Omental fat pad (tissue), 4 donors: Measurements from ENCODE around the gene BRD4. TPM values are rescaled to one million over a fixed set of nuclear protein-coding genes. Genes with fewer than 3 reads are reported as not detected.
"Not testable (repeated sequence)": the region's sequence is repeated elsewhere in the genome, so short reads cannot be mapped to it uniquely, and the experiment has no call there.

Experiments used
- ATAC-seq: fragments of 150-250 bp; one replicate; pipeline ENCODE4 v1.9.1; 2016; ENCODE audit warnings: mild to moderate bottlenecking, moderate library complexity; ENCODE audit not compliant: low FRiP score
- DNase-seq: peaks from one replicate; pipeline ENCODE4 v3.0.0-alpha.2; 2019; ENCODE audit warnings: low spot score
- total RNA-seq, 4 donors: library from RNA; depleted of rRNA; stranded (reverse); fragments of >200 nt; gene quantifications; one replicate each; pipeline ENCODE4 v1.1.0, GENCODE V29; 2016
- TF ChIP-seq, protein P1 (sequence below), 3 donors: fragments of 450-650 bp; IDR thresholded peaks; one replicate each; pipeline ENCODE4 v1.5.1; 2016 to 2017; ENCODE audit warnings: antibody characterized with exemption in 3 of 3, mild to moderate bottlenecking in 3 of 3, moderate library complexity in 2 of 3

BRD4 gene
- total RNA-seq, 4 donors from 2014 or later: 22.6 to 49.1 (median 30.1) TPM

- TF ChIP-seq, protein P1, sequence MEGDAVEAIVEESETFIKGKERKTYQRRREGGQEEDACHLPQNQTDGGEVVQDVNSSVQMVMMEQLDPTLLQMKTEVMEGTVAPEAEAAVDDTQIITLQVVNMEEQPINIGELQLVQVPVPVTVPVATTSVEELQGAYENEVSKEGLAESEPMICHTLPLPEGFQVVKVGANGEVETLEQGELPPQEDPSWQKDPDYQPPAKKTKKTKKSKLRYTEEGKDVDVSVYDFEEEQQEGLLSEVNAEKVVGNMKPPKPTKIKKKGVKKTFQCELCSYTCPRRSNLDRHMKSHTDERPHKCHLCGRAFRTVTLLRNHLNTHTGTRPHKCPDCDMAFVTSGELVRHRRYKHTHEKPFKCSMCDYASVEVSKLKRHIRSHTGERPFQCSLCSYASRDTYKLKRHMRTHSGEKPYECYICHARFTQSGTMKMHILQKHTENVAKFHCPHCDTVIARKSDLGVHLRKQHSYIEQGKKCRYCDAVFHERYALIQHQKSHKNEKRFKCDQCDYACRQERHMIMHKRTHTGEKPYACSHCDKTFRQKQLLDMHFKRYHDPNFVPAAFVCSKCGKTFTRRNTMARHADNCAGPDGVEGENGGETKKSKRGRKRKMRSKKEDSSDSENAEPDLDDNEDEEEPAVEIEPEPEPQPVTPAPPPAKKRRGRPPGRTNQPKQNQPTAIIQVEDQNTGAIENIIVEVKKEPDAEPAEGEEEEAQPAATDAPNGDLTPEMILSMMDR (IDR thresholded peaks at IDR 0.05): no peak
- ATAC-seq (no peak), DNase-seq (no peak)
These were observed 26.6 kb upstream of the BRD4 start for GRCh38 chr19:15358918-15359317.

GRCh38 chr19:15357906-15358305 lies 25.6 kb upstream of the BRD4 start:
- ATAC-seq (no peak), DNase-seq (no peak)
- TF ChIP-seq, protein P1 (IDR thresholded peaks at IDR 0.05): no peak

DNA sequence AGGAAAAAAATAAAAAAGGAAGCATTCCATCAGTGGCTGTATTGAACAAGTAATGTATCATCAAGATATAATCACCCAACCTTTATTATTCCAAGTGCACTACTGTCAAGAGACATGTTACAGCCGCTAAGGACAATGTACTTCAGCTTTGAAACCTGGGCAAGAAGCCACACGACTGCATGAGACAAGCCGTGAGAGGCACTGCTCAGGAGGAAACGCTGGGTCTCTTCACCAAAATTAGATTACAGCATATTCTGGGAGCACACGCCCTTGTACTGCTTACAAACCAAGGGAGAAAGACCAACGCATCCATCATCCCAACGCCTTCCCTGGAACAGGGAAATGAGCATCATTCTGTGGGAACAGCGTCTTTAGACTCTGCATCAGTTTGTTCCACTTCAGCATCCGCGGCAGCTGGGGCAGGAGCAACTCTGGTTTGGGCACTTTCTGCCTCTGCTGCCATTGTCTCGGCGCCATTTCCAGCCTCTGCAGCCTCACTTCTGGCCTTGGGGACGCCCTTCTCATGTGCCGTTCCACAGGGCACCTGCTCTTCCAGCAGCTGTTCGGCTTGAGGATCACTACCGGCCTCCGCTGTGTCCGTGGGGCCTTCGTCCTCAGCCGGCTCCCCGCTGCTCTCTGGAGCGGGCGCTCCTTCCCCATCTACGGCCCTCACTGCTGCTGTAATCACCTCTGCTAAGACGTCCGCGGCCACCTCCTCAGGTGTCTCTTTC lies 22.4 kb upstream of the BRD4 start:
- ATAC-seq (no peak), DNase-seq (no peak)
- TF ChIP-seq, protein P1 (IDR thresholded peaks at IDR 0.05): no peak

GRCh38 chr19:15353908-15354307 lies 21.6 kb upstream of the BRD4 start:
- TF ChIP-seq, protein P1 (IDR thresholded peaks at IDR 0.05): no peak
- no peak for ATAC-seq
- DNase-seq: no peak

GRCh38 chr19:15352535-15352934 lies 20.2 kb upstream of the BRD4 start:
- DNase-seq: not testable (repeated sequence)

GRCh38 chr19:15341328-15341727 lies 9.0 kb upstream of the BRD4 start:
- DNase-seq, ATAC-seq: not testable (repeated sequence)

More at GRCh38 chr19:15352535-15352934, 20.2 kb upstream of the BRD4 start:
- not testable (repeated sequence) for ATAC-seq

- DNase-seq: no peak
- TF ChIP-seq, protein P1 (IDR thresholded peaks at IDR 0.05): no peak
- ATAC-seq: no peak
These were observed 7.7 kb upstream of the BRD4 start for GRCh38 chr19:15340086-15340485.

- ATAC-seq (no peak), DNase-seq (no peak)
- TF ChIP-seq, protein P1 (IDR thresholded peaks at IDR 0.05): no peak
These were observed 4.9 kb upstream of the BRD4 start for GRCh38 chr19:15337202-15337601.

GRCh38 chr19:15335992-15336391 lies 3.7 kb upstream of the BRD4 start:
- not testable (repeated sequence) for ATAC-seq, DNase-seq
